HG02588 (cell line): ENCODE data around the gene APEX2.
"Not testable (repeated sequence)": the region's sequence is repeated elsewhere in the genome, so short reads cannot be mapped to it uniquely, and the experiment has no call there.

Source experiments
- ATAC-seq: cut with Tn5 transposase; IDR thresholded peaks from one replicate; pipeline ENCODE4 v1.9.1; 2021; ENCODE audit warnings: mild to moderate bottlenecking, moderate library complexity; ENCODE audit not compliant: unreplicated experiment

The APEX2 gene, protein sequence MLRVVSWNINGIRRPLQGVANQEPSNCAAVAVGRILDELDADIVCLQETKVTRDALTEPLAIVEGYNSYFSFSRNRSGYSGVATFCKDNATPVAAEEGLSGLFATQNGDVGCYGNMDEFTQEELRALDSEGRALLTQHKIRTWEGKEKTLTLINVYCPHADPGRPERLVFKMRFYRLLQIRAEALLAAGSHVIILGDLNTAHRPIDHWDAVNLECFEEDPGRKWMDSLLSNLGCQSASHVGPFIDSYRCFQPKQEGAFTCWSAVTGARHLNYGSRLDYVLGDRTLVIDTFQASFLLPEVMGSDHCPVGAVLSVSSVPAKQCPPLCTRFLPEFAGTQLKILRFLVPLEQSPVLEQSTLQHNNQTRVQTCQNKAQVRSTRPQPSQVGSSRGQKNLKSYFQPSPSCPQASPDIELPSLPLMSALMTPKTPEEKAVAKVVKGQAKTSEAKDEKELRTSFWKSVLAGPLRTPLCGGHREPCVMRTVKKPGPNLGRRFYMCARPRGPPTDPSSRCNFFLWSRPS

DNA sequence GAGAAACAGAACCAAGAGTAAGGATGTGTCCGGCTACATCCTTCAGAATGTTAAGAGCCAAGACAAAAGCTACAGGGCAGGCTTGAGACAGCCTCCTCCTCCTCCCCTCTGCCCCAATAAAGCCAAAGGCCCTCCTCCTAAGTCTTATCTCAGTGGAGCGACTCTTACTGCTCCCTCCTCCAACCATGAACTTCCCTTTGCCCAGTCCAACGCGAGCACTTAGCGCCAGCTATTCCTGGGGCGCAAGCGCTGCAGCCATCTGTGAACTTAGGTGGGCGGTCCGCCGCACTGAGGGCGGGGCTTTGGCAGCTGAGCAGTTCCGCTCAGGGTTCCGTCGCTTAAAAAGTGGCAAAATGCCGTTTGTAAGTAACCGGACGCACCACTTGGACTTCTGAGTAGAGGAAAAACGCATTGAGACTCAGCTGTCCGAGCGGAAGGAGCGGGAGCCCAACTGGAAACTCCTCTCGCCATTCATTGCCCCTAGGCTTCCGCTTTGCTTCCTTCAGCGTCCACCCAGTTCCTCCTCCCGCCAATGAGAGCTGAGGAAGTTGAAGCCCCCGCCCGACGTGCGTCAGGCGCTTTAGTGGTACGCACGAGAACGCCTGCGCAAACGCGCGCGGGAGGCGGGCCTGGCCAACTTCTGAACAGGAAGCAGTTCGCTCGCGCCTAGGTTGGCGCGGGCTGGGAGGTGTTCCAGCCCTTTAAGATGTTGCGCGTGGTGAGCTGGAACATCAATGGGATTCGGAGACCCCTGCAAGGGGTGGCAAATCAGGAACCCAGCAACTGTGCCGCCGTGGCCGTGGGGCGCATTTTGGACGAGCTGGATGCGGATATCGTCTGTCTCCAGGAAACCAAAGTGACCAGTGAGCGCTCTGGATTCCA, at the start of gene APEX2:
Gene APEX2, plus strand, starts transcription at position 647 of the 882 bp plus-strand sequence. Its CDS starts 60 bp downstream, at position 707.
- ATAC-seq, result peak; percentile 92

DNA sequence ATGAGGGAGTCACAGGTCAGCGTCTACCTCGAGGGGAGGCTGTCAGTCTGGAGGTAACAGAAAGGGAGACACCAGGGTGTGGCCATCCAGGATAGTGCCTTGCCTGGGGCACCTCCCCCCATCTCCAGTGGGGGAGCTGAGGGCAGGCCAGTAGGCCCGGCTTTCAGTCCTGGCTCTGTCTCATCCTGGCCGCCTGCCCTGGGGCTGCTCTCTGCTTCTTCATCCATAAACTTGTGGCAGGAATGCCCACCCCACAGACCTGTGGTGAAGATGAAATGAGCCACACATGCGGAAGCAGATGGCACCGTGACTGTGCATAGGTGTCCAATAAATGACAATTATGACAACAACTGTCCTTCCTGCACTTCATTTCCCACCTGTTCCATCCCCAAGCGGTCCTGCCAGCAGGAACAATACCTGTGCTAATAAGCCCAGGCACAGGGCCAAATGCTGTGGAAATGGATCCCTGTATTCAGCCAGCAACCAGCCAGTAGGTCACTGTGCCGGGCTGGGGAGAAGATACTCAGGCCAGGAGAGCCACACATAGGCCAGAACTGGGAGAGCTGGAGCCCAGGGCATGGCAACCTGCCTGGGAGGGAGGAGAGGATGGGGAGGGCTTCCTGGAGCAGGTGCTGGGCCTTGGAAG, 49.3 kb upstream of the APEX2 start:
- ATAC-seq, result no peak

DNA sequence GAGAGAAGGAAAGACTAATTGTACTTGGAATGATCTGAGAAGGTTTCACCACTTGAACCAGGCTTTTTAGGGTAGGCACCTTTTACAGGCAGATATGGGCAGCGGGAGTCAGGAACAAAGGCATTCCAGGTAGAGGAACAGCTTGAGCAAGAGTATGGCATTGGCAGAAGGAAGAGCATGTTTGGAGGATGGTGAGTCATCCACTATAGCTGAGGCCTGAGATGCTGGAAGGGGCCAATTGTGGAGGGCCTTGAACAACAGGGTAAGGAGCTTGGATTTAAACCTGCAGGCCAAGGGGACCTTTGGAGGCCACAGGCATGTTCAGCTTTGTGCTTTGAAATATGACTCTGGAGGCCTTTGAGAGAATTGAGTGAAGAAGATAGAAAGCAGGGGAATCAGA, 38.4 kb upstream of the APEX2 start:
- no peak for ATAC-seq

DNA sequence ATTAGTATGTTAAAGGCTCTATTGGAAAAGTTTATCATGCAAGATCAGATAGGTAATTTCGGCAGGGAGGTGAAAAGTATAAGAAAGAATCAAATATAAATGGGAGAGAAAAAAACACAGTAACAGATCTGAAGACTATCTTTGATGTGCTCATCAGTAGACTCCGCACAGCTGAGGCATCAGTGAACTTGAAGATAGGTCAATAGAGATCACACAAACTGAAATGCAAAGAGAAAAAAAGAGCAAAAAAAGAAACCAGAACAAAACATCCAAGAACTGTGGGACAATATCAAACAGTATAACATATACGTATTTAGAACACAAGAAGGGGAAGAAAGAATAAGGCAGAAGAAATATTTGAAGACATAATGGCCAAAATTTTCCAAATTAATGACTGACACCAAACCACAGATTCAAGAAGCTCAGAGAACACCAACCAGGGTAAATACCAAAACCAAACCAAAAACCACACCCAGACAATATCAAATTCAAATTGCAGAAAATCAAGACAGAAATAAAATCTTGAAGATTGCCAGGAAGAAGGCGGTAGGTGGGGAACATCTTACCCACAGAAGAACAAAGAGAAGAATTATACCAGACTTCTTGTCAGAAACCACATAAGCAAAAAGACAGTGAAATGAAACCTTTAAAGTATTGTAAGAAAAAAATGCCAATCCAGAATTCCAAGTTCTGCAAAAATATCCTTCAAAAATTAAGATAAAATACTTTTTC, 35.2 kb upstream of the APEX2 start:
- ATAC-seq, result no peak

DNA sequence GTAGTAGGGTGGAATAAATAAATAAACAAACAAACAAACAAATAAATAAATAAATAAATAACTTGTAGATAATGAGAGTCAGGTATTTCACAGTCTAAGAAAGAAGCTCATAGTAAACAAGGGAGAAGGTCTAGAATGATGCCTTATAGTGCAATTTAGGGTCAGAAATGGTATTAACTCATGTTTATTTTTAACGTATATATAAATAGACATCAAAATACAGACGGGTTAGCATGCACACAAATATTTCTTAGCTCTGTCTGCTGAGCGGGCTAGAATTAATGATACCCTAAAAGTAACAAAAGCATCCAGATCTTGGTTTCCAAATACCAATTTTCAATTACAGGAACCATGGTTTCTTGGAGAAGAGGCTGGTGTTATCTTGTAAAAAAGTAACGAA, 22.8 kb upstream of the APEX2 start:
- ATAC-seq, result no peak

DNA sequence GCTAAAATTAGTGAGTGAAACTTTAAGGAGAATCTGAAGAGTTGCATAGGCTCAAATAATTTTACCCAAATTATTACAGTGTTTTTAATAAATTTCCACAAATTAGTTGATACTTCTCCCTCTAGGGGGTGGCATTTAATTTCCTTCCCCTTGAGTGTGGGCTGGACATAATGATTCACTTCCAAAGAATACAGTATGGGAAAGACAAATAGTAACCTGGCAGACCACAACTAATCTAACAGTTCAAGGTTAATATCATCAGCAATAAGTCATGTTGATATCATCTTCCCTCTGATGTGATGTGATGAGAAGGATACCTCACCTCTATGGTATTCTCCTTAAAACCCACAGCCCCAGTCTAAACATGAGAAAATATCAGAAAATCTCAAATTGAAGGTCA, 21.7 kb upstream of the APEX2 start:
- no peak for ATAC-seq

DNA sequence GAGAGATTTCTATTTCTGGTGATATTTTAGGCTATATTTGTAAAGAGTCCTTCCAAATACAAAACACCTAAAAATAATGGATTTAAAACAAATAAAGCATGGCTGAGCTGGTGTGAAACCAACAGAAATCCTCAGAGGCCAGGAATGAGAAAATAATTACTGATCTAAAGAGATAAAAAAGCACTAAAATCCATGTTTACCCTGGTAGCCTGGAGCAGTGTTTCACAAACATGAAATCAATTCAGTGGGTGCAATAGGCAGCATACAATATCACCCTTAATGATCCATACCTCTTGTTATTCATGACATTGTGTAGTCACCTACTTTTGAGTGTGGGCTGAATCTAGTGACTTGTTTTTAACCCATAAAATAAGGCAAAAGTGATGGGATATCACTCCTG, 20.7 kb upstream of the APEX2 start:
- ATAC-seq, result no peak

DNA sequence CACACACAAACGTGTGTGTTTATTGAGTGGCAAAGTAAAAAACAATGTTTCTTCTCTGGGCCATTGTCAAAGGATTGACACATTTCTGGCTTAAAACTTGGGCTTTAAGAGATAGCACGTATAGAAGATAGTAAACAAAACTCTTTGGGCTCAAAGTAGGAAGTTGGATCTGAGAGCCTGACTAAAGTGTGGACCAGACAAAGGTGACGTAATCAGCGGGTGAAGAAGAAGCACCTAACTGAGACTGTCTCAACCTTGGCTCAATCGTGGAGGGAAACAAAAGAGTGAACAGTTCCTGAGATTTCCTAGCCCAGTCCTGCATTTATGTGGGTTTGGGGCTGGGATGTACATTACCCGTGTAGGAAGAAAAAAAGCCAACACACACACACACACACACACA, 19.8 kb upstream of the APEX2 start:
- ATAC-seq, result no peak

DNA sequence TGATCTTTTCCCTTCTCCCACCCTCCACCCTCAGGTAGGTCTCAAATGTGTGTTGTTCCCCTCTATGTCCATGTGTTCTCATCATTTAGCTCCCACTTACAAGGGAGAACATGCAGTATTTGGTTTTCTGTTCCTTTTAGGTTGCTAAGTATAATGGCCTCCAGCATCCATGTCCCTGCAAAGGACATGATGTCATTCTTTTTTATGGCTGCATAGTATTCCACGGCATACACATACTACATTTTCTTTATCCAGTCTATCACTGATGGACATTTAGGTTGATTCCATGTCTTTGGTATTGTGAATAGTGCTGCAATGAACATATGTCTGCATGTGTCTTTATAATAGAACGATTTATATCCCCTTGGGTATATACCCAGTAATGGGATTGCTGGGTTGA, 16.9 kb upstream of the APEX2 start:
- ATAC-seq, result not testable (repeated sequence)

DNA sequence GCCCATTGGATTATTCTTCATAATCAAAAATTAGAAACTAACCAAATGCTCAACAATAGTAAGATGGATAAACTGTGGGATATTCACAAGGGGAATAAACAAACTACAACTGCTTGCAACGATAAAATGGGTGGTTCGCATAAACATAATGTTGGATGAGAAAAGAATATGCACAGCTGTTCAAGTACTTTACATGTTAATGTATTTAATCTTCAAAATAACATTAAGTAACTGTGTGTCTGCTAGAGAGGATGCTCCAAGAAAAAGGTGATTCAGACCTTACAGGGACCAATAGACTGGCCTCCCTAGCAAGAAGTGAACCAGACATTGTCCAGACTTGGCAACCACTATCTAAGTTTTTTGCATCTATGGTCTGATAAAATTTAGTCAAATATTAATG, 8.5 kb upstream of the APEX2 start:
- no peak for ATAC-seq

DNA sequence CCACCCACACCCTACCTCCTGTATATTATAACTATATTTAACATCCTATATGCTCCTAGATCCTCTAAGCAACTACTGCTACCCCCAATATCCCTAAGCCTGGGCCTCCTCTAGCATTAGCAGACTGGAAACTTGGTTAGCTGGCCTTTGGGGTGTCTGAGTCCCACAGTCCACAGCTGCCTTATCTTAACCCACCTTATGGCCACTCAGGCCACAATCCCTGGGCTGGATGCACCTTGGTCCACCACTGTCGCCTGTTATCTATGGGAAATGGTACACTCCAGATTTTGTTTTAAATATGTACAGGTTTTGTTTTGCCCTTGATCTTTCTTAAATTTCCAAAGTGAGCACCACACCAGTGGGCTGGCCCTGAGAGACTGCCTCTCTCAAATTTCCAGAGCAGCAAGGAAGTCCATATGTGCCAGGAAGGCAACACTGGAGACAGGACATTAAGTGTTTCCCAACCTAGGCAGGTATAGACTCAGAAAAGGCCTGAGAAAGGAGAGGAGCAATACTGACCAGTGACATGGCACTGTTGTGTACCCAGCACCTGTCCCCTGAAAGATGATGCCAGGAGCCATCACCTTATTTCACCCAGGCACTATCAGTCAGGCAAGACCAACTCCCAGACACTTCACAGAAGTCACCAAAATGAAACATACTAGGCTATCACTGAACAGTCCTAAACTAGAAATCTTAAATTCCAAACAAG, 7.1 kb upstream of the APEX2 start:
- no peak for ATAC-seq

DNA sequence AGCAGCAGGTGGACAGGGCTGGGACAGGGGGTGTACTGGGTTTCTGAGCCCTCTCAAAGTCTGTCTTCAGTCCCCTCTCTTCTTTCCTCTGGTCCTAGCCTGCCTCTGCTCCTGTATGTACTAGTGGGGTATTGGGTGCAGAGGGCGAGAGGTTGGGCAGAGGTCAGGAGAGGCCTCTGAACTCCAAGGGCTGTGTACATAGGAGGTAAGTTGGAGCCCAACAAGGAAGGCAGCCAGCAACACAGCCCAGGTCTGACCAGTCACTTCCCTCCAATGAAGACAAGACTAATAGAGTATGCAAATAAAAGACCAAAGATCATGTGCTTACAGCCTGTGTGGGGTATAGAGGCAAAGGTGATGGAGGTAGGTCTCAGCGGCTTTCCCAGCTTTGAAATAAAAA, 6.1 kb upstream of the APEX2 start, which contains the start of gene PFKFB1:
Gene PFKFB1, minus strand, starts transcription at position 90 of the 400 bp plus-strand sequence. CDS start 181 bp downstream, outside the sequence.
- no peak for ATAC-seq

DNA sequence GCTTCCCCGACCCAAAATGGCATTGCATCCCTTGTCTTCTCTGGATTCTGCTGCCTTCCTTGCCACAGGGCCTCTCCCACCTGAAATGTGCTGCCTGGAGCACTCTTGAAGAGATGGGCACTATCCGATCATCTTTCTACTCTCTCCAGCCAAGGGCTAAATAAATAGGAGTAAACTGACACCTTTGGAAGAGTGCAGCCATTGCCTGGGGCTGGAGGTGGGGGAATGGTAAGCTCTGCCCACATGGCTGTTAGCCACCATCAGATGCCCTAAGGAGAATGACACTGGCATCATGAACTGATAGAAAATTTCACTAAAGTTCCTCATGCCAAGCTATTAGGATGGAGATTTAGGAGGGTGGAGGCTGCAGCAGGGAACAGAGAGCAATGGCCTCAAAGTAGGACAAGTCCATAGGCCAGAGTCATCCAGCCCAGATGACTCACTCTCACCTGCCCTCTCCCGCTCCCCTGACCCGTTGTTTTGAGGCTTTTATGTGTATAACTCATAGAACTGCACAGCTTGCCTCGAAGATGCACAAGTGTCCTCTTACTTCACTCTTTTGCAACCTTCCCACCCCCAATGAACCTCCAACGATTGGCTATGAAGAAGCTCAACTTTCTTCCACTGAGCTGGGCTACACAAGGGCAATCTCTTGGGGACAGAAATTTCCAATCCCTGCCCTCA, 5.4 kb upstream of the APEX2 start:
- ATAC-seq, result no peak

DNA sequence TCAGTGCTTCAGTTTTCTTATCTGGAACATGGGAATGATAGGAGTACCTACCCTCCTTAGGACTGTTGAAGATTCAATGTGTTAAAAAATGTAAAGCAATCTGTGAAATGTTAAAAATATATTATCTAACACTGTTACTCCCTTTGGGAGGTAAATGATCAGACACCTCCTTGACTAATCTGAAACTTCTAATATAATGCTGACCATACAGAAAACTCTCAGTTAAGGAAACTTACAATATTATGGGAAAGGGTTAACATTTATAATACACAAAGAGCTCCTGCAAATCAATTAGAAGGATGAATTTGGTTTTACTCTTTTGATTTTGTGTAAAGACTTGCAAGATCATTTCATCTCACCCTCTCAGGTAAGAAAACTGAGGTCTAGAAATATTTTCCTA, 4.5 kb upstream of the APEX2 start:
- no peak for ATAC-seq

DNA sequence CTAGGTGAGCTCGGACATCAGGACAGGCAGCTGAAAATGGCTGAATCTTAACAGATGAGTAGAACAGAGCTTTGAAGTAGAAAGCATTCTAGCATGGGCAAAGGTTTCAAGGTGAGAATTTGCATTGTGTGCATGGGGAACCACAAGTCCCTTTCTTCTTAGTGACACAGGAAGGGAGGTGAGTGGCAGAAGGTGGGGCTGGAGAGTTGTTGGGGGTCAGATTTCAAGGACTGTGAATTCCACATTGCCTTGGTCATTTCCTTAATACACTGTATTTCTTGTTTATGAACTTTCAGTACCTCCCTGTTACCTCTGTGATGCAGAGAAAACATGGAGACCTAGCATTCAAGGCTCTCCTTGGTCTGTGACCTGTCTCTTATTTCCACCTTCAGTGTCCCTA, 4.1 kb downstream of the APEX2 start:
- no peak for ATAC-seq

DNA sequence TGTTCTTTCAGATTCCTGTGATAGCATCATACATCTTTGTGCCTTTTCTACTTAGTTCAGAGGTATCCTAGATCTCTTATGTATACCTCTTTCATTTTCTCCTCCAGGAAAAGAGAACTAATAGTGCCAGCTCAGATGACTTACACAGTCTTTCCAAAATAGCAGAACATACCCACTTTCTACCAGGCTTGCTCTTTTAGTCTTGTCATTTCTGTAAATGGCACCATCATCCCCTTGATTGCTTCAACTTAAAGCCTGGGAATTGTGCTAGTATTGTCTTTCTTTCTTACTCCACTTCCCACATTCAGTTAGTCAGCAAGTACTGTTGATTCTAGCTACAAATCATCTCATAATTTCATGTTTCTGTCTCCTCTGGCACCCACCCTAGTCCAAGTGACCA, 5.1 kb downstream of the APEX2 start:
- ATAC-seq, result no peak

DNA sequence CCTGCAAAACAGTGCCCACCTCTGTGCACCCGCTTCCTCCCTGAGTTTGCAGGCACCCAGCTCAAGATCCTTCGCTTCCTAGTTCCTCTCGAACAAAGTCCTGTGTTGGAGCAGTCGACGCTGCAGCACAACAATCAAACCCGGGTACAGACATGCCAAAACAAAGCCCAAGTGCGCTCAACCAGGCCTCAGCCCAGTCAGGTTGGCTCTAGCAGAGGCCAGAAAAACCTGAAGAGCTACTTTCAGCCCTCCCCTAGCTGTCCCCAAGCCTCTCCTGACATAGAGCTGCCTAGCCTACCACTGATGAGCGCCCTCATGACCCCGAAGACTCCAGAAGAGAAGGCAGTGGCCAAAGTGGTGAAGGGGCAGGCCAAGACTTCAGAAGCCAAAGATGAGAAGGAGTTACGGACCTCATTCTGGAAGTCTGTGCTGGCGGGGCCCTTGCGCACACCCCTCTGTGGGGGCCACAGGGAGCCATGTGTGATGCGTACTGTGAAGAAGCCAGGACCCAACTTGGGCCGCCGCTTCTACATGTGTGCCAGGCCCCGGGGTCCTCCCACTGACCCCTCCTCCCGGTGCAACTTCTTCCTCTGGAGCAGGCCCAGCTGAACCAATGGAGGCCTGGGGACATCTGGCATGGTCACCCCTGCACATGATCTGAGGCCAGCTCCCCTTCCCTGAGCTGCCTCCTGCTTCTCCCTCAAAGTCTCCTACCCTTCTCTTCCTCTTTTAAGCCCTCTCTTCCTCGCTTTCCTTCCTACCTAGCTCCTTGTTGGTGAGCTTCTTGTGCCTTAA, 6.9 kb downstream of the APEX2 start:
- ATAC-seq, result no peak

DNA sequence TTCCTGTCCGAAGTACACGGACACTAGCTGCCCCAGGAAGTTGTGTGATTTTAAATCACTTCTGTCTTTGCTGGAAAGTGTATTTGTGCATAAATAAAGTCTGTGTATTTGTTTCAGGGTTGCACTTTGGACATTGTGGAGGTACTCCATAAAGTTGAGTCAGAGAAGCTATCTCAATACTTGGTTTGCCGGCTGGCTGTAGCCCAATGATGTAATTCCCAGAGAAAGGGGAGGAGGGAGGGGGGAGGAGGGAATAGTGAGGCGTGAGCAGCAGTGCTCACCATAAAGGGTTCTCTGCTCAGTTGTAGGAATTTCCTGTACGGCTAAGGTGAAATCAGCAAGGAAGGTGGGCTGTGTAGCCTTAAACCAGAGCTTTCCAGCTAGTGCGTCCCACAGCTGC, 7.5 kb downstream of the APEX2 start:
- no peak for ATAC-seq
